HG03460 (cell line): ENCODE results near the gene NRL.
A peak's percentile ranks its signal among the peaks of the same experiment; 100 is the strongest.
"Not testable (repeated sequence)": the region's sequence is repeated elsewhere in the genome, so short reads cannot be mapped to it uniquely, and the experiment has no call there.

ENCODE experiments used
- ATAC-seq: cut with Tn5 transposase; IDR thresholded peaks from one replicate; pipeline ENCODE4 v1.9.1; 2021; ENCODE audit not compliant: unreplicated experiment

The NRL gene

DNA sequence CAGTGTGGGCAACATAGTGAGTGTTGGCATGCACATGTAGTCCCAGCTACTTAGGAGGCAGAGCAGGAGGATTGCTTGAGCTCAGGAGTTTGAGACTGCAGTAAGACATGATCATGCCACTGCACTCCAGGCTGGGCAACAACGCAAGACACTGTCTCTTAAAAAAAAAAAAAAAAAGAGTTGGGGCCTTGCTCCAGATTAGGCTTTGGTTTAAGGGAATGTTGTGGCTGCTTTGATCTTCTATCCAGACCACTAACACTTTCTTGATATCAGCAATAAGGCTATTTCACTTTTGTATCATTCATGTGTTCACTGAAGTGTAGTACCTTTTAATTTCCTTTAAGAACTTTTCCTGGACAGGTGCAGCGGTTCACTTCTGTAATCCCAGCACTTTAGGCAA lies 12.9 kb upstream of the NRL start:
- no peak for ATAC-seq

GRCh38 chr14:24126939-24127338 lies 12.2 kb upstream of the NRL start:
- ATAC-seq = no peak

DNA sequence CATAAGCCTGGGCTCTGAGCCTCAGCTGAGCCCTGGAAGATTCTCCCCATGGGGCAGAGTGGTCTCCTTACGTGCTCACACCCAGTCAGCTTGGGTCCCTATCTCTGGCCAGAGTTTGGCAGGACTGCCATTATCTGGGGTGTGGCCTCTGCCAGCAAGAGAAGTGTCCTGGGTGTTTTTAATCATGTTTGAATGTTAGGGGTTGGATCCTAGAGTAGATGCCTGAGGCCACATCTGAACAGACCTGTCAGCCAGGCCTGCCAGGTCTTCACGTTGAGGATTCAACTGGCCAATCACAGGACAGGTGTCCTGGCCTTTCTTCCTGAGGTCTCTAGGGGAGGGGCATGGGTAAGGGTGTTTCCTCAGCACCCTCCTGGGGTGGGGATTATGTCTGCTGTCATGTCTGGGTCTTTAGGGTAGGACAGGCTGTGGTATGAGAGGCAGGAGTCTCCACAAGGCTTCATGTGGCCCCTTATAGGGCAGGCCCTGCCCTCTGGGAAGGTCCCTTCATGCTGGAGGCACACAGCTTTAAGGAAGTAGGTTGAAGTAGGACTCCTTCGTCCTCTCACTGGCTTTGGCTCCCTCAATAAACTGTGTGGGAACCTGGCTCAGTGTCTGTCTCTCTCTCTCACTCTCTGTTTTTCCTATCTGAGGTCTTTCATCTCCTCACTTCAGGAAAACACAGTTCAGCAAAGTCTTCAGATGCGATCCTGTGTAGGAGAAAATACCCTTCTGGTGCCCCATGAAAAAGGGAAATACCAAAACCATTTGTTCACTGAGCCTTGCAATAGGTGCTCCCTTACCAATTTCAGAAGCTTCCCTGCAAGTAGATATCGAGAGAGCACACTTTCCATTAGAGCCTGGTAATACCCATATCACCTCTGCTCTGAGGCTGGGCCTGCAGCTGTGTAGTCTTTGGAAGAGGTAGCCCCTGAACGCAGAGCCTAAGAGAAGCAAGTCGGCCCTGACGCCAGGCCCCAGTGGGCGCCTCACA lies 9.0 kb upstream of the NRL start:
- ATAC-seq = peak; percentile 57

- no peak for ATAC-seq
These were observed 8.1 kb upstream of the NRL start for GRCh38 chr14:24122898-24123297.

GRCh38 chr14:24122416-24122815 lies 7.7 kb upstream of the NRL start:
- no peak for ATAC-seq

DNA sequence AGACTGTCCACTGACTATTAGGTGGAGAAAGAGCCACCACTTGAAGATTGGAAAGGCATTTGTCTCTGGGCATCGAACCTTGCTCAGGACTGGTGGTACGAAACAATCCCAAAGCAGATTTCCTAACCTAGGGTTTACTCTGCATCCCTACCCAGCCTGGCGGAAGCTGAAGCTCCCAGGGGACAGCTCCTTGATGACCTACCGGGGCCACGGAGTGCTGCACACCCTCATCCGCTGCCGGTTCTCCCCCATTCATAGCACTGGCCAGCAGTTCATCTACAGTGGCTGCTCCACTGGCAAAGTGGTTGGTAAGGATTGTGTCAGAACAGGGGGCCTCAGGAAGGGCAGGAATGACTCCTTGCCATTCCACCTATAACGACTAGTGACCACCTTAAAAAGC lies 6.5 kb upstream of the NRL start:
- no peak for ATAC-seq

DNA sequence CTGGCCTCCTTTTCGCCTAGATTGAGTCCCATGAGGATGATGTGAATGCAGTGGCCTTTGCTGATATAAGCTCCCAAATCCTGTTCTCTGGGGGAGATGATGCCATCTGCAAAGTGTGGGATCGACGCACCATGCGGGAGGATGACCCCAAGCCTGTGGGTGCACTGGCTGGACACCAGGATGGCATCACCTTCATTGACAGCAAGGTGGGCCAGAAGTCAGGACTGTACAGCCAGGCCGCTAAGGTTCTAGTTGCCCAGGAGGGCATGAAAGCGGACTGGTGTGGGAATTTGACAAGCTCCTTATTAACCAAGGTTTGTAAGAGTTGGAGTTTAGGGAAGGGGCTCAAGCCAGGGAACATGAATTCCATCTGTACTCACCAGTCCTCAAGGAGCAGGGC lies 4.9 kb upstream of the NRL start:
- no peak for ATAC-seq

DNA sequence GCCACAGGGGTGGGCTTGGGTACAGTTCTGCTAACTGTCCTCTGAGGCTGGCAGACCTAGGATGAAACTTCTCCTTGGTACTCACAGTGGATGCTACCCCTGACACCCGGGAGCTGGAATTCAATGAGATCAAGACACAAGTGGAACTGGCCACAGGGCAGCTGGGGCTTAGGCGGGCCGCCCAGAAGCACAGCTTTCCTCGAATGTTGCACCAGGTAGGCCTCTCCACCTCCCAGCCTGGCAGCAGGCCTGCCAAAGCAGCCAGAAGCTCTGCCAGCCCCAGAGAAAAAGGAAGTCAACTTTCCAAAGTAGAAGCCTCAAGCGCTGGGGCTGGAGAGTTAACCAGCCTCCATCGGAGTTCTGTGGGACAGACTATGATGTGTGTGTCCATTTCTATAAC lies 2.4 kb upstream of the NRL start:
- ATAC-seq = no peak

DNA sequence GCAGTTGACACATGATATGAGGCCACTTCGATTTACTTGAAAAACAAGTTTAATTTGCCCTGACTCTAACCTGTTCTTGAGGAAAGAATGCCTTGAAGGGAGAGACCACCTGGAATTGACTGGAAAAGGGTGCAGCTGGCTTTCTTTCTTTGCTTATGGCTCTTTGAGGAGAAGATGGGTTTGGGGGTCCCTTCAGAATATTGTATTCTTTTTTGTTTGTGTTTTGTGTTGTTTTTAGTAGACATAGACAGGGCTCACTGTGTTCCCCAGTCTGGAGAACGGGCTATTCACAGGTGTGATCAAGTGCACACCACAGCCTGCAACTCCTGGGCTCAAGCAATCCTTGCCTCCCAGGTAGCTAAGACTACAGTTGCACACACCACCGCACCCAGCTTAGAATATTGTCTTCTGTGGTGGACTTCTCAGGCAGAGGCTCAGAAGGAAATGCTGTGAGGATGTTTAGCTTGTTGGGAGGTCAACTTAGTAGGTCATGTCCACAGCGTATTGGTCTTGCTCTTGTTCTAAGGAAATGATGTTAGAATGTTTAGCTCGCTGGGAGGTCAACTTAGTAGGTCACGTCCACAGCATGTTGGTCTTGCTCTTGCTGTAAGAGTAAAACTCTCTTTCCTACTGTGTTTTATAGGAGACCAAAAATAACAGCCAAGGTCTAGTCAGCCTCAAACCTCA lies 1.5 kb upstream of the NRL start:
- ATAC-seq = no peak

DNA sequence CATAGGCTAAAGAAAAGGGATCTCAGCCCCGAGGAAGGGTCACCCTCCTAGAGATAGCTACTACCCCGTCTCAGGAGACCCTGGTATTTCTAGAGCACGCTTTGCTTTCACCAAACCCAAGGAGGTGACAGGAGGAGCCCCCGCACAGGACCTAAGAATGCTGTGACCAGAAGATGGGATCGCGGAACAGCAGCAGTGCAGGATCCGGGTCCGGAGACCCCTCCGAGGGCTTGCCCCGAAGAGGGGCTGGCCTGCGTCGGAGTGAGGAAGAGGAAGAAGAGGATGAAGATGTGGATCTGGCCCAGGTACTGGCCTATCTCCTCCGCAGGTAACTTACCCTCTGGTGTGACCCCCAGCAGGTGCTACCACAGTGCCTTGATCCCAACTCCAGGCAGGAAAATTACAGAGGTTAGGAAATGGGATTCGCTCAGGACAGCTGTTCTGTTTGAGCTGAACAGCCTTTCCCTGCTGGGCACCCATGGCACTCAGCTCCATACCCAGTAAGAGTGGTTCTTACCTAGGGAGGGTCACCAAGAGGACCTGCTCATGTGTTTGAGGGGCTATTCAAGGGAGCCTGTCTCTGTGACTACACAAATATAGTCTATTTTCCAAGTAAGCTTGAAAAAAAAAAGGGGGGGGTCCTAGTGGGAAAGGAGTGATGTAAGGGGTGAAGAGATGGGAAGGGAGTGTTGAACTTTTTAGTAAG lies 826 bp upstream of the NRL start:
- no peak for ATAC-seq

- peak; percentile 33 for ATAC-seq
These were observed 783 bp downstream of the NRL start for GRCh38 chr14:24113801-24114531.

DNA sequence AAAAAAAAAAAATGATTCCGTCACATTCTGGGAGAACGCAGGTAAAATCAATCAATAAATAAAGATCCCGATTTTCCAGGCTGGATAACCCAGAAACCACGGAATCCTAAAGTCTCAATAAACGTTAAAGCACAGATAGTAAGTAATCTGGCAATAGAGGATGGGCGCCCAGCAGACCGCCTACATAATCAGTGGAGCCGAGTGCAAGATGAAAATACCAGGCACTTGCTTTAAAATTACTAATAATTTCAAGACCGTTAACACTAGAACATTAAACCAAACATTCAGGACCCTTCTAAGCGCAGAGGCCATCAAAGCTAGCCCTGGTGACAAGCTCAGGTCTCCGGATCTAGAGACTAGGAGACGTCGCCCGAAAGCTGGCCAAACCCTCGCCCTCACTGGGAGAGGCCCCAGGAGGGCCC lies 1.4 kb downstream of the NRL start:
- no peak for ATAC-seq

GRCh38 chr14:24110523-24110922 lies 4.2 kb downstream of the NRL start:
- ATAC-seq = no peak

- ATAC-seq = no peak
These were observed 4.7 kb downstream of the NRL start for GRCh38 chr14:24110060-24110459.

- peak; percentile 29 for ATAC-seq
These were observed 6.3 kb downstream of the NRL start for GRCh38 chr14:24108336-24108874.

GRCh38 chr14:24106672-24107271 lies 8.0 kb downstream of the NRL start:
- ATAC-seq = no peak

GRCh38 chr14:24105609-24106239 lies 9.0 kb downstream of the NRL start:
- not testable (repeated sequence) for ATAC-seq

GRCh38 chr14:24103451-24103850 lies 11.3 kb downstream of the NRL start:
- ATAC-seq = no peak

DNA sequence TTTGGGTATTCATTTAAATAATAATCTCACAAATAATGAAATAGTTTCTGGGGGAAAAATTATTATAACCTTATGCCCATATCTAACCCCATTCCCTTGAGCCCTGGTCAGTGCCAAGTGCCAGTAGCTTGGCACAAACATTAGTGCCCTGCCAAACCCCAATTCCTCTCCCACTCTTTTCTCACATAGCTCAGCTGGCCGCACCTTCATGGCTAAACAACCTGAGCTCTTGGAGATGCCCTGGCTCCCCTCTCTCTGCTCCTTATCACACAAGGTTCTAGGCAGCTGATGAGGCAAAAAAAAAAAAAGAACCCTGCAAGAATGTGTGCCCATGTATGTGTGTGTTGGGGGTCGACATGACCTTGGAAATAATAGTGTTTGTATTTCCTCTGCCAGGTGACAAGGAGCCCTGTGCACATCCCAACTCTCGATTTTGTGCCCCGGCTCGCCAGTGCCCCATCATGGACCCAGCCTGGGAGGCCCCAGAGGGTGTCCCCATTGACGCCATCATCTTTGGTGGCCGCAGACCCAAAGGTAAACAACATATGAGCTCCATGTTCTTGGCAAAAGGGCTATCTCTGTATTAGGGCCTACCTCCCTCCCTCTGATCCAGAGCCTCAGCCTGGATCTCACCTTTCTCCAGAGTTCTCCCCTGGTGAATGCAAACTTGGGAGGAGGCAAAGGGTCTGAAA lies 12.2 kb downstream of the NRL start:
- ATAC-seq = no peak
